HepG2 (cell line): Measurements from ENCODE around the gene CHST6. TPM values are rescaled to one million over a fixed set of nuclear protein-coding genes. Genes with fewer than 3 reads are reported as not detected.

Source experiments
- BORCS8-MEF2B ChIP-seq: sonication (generic); formaldehyde crosslinking; IDR thresholded peaks from 2 replicates; pipeline ENCODE4 v1.8.0; 2022; ENCODE audit warnings: mild to moderate bottlenecking, missing genetic modification reagents
- CSRNP1 ChIP-seq: sonication (generic); formaldehyde crosslinking; IDR thresholded peaks from 2 replicates; pipeline ENCODE4 v1.8.1; 2023; ENCODE audit warnings: mild to moderate bottlenecking, missing genetic modification reagents
- FOXO1 ChIP-seq: sonication (generic); formaldehyde crosslinking; IDR thresholded peaks from 2 replicates; pipeline ENCODE4 v1.4.0; 2020; ENCODE audit warnings: missing genetic modification reagents
- KDM5B ChIP-seq: sonication (generic); formaldehyde crosslinking; IDR thresholded peaks from 2 replicates; pipeline ENCODE4 v1.4.0; 2020; ENCODE audit warnings: missing genetic modification reagents, mild to moderate bottlenecking, borderline replicate concordance
- KMT2B ChIP-seq: IDR thresholded peaks from 2 replicates; pipeline ENCODE4 v1.6.1; 2016; ENCODE audit warnings: missing genetic modification reagents, missing compliant biosample characterization
- MYC ChIP-seq: sonication (generic); formaldehyde crosslinking; IDR thresholded peaks from 2 replicates; pipeline ENCODE4 v1.9.0; 2021; ENCODE audit warnings: missing genetic modification reagents, borderline replicate concordance
- NR2C2 ChIP-seq: sonication (generic); formaldehyde crosslinking; IDR thresholded peaks from 2 replicates; pipeline ENCODE4 v1.4.0; 2020; ENCODE audit warnings: missing genetic modification reagents, mild to moderate bottlenecking, moderate library complexity, borderline replicate concordance
- RXRA ChIP-seq: sonication (generic); formaldehyde crosslinking; IDR thresholded peaks from 2 replicates; pipeline ENCODE4 v1.5.1; 2020; ENCODE audit warnings: missing genetic modification reagents
- SNAI1 ChIP-seq: sonication (generic); formaldehyde crosslinking; IDR thresholded peaks from 2 replicates; pipeline ENCODE4 v1.5.0; 2020; ENCODE audit warnings: mild to moderate bottlenecking, missing genetic modification reagents, borderline replicate concordance
- TBX3 ChIP-seq: fragments of 450-650 bp; IDR thresholded peaks from 2 replicates; pipeline ENCODE4 v1.6.1; 2017; ENCODE audit warnings: antibody characterized with exemption, mild to moderate bottlenecking, inconsistent platforms, borderline replicate concordance
- ZBTB7B ChIP-seq: sonication (generic); formaldehyde crosslinking; IDR thresholded peaks from 2 replicates; pipeline ENCODE4 v1.4.0; 2020; ENCODE audit warnings: missing genetic modification reagents
- ZMAT3 ChIP-seq: sonication (generic); formaldehyde crosslinking; conservative IDR thresholded peaks from 2 replicates; pipeline ENCODE4 v1.7.0; 2021; ENCODE audit warnings: missing genetic modification reagents
- ZMYM2 ChIP-seq: sonication (generic); formaldehyde crosslinking; IDR thresholded peaks from 2 replicates; pipeline ENCODE4 v1.8.0; 2022; ENCODE audit warnings: mild to moderate bottlenecking, missing genetic modification reagents
- ZNF292 ChIP-seq: sonication (generic); formaldehyde crosslinking; IDR thresholded peaks from 2 replicates; pipeline ENCODE4 v1.8.1; 2022; ENCODE audit warnings: mild to moderate bottlenecking, low read depth, missing genetic modification reagents, borderline replicate concordance
- ZNF563 ChIP-seq: sonication (generic); formaldehyde crosslinking; IDR thresholded peaks from 2 replicates; pipeline ENCODE4 v1.8.0; 2022; ENCODE audit warnings: mild to moderate bottlenecking, moderate library complexity, missing genetic modification reagents
- ZNF619 ChIP-seq: sonication (generic); formaldehyde crosslinking; IDR thresholded peaks from 2 replicates; pipeline ENCODE4 v1.4.0; 2020; ENCODE audit warnings: mild to moderate bottlenecking, missing genetic modification reagents
- ZNF646 ChIP-seq: sonication (generic); formaldehyde crosslinking; IDR thresholded peaks from 2 replicates; pipeline ENCODE4 v1.9.0; 2021; ENCODE audit warnings: mild to moderate bottlenecking, missing genetic modification reagents
- polyA plus RNA-seq, 8 experiments: library from polyadenylated mRNA; depleted of rRNA in 3 of 8; stranded (reverse) in 7 of 8; unstranded in 1 of 8; fragments of >200 nt; fragmentation: Illumina TruSeq in 4 of 8; extraction: Trizol in 4 of 8; gene quantifications; 2 replicates each; pipeline versions ENCODE4 v1.2.1 to v1.2.3, GENCODE V29; 2011 to 2016; ENCODE audit warnings: low read depth in 4 of 8, missing spikeins in 1 of 8, mixed read lengths in 1 of 8; ENCODE audit not compliant: insufficient read depth in 1 of 8
- total RNA-seq, 5 experiments: library from RNA; depleted of rRNA; stranded (reverse); fragments of >200 nt; fragmentation: Illumina TruSeq; extraction: Trizol; gene quantifications; 2 replicates each; pipeline ENCODE4 v1.2.3, GENCODE V29; 2016; ENCODE audit warnings: low read depth in 1 of 5
- TF ChIP-seq, protein P1 (sequence below): sonication (generic); formaldehyde crosslinking; IDR thresholded peaks from 2 replicates; pipeline ENCODE4 v1.8.1; 2023; ENCODE audit warnings: mild to moderate bottlenecking, missing genetic modification reagents, borderline replicate concordance
- TF ChIP-seq, protein P2 (sequence below): IDR thresholded peaks from 2 replicates; pipeline ENCODE4 v1.6.1; 2016; ENCODE audit warnings: mild to moderate bottlenecking

The CHST6 gene
- total and polyA plus RNA-seq, 2 of the 13 experiments (the other 11 are each of a cell fraction or from before 2014, with no cell fraction given), result 0.18 to 0.91 TPM

DNA sequence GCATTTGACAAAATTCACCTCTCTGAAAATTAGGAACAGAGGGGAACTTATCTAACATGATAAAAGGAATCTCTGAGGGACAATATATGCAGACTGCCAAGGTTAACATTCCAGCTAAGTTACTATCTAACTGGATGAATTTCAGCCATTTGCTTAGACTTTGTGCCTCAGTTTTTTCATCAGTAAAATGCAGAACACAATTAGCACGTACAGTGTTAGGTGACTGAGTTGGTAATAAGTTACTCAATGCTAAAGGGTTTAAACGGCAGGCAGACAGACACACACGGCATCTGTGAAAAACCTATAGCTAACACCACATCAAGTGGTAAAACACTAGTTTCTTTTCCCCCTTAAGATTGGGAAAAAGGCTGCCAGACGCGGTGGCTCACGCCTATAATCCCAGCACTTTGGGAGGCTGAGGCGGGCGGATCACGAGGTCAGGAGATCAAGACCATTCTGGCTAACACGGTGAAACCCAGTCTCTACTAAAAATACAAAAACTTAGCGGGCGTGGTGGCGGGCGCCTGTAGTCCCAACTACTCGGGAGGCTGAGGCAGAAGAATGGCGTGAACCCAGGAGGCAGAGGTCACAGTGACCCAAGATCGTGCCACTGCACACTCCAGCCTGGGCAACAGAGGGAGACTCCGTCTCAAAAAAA, 71.0 kb downstream of the CHST6 start (continued):
- TF ChIP-seq BORCS8-MEF2B, result peak; percentile 56; the same call in 1 of the 2 replicates
- peak; percentile 24; the same call in 1 of the 2 replicates for TF ChIP-seq RXRA (CRISPR knock-in tag)
- TF ChIP-seq, protein P1, sequence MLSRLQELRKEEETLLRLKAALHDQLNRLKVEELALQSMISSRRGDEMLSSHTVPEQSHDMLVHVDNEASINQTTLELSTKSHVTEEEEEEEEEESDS (CRISPR knock-in tag), result 0 out of 2 replicates have a peak, but pooled peaks have one; percentile 37
- TF ChIP-seq, protein P2, sequence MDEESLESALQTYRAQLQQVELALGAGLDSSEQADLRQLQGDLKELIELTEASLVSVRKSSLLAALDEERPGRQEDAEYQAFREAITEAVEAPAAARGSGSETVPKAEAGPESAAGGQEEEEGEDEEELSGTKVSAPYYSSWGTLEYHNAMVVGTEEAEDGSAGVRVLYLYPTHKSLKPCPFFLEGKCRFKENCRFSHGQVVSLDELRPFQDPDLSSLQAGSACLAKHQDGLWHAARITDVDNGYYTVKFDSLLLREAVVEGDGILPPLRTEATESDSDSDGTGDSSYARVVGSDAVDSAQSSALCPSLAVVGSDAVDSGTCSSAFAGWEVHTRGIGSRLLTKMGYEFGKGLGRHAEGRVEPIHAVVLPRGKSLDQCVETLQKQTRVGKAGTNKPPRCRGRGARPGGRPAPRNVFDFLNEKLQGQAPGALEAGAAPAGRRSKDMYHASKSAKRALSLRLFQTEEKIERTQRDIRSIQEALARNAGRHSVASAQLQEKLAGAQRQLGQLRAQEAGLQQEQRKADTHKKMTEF, result peak; percentile 33; the same call in 1 of the 2 replicates
- 0 out of 2 replicates have a peak, but pooled peaks have one; percentile 73 for TF ChIP-seq ZNF563 (CRISPR knock-in tag)
- TF ChIP-seq FOXO1, result peak; percentile 28; the same call in 1 of the 2 replicates
- TF ChIP-seq ZNF619, result peak; percentile 78; the same call in 1 of the 2 replicates
- TF ChIP-seq KDM5B, result 0 out of 2 replicates have a peak, but pooled peaks have one; percentile 29
- 0 out of 2 replicates have a peak, but pooled peaks have one; percentile 18 for TF ChIP-seq ZBTB7B (CRISPR knock-in tag)
- 0 out of 2 replicates have a peak, but pooled peaks have one; percentile 39 for TF ChIP-seq SNAI1
- peak; percentile 94 for TF ChIP-seq TBX3
- TF ChIP-seq CSRNP1, result peak; percentile 53; the same call in 1 of the 2 replicates
- TF ChIP-seq MYC (CRISPR knock-in tag), result 0 out of 2 replicates have a peak, but pooled peaks have one; percentile 27
- TF ChIP-seq NR2C2 (CRISPR knock-in tag), result peak; percentile 54; the same call in 1 of the 2 replicates
- peak; percentile 55; the same call in 1 of the 2 replicates for TF ChIP-seq ZMAT3
- TF ChIP-seq ZNF646 (CRISPR knock-in tag), result peak; percentile 16; the same call in 1 of the 2 replicates
- 0 out of 2 replicates have a peak, but pooled peaks have one; percentile 17 for TF ChIP-seq KMT2B
- peak; percentile 57; the same call in 1 of the 2 replicates for TF ChIP-seq ZMYM2 (CRISPR knock-in tag)
- TF ChIP-seq ZNF292 (CRISPR knock-in tag), result peak; percentile 79
